Body of pancreas (tissue), 4 donors: ENCODE results near the gene CCNB2. TPM values are rescaled to one million over a fixed set of nuclear protein-coding genes. Genes with fewer than 3 reads are reported as not detected.

Experiments
- ATAC-seq: fragments of 150-250 bp; one replicate; pipeline ENCODE4 v1.9.1; 2016
- DNase-seq, 4 donors: peaks; one replicate each; pipeline ENCODE4 v3.0.0-alpha.2; 2019
- H3K27ac ChIP-seq, 4 donors: fragments of 200-600 bp; sonication (generic); 1 replicate in 3 of 4; 2 replicates in 1 of 4; pipeline versions ENCODE4 v1.5.1 to v1.6.1; 2016 to 2019; ENCODE audit warnings: mild to moderate bottlenecking in 1 of 4, mixed read lengths in 1 of 4, moderate library complexity in 1 of 4
- H3K27me3 ChIP-seq, 2 donors: fragments of 200-600 bp; sonication (generic); one replicate each; pipeline ENCODE4 v1.6.0; 2016; ENCODE audit warnings: mild to moderate bottlenecking in 1 of 2
- H3K36me3 ChIP-seq, 2 donors: fragments of 200-600 bp; sonication (generic); replicated peaks in 1 of 2; 2 replicates each; pipeline ENCODE4 v1.5.1; 2016; ENCODE audit warnings: low read depth in 2 of 2; ENCODE audit not compliant: insufficient read depth in 1 of 2
- H3K4me1 ChIP-seq: fragments of 200-600 bp; sonication (generic); one replicate; pipeline ENCODE4 v1.6.0; 2016
- H3K4me3 ChIP-seq, 2 donors: fragments of 200-600 bp; sonication (generic); 1 replicate in 1 of 2; 2 replicates in 1 of 2; pipeline ENCODE4 v1.5.1; 2016 to 2019
- H3K9me3 ChIP-seq, 3 donors: fragments of 200-600 bp; sonication (generic); 1 replicate in 2 of 3; 2 replicates in 1 of 3; pipeline ENCODE4 v1.5.1; 2016
- POLR2A ChIP-seq, 3 donors: fragments of 450-650 bp; IDR thresholded peaks; one replicate each; pipeline ENCODE4 v1.6.1; 2016; ENCODE audit warnings: antibody characterized with exemption in 3 of 3, mild to moderate bottlenecking in 2 of 3
- WGBS, 2 donors: methylation state at CpG; one replicate each; pipeline ENCODE4 v1.1.5; 2017; 5-methylcytosine and 5-hydroxymethylcytosine counted together
- intact Hi-C: fragments of 100-400 bp; cut with DNase I; formaldehyde crosslinking; loops from one replicate; pipeline ENCODE4 v1.15.1; 2023
- microRNA counts, 2 donors: library from miRNA; unstranded; fragments of <30 nt; microRNA quantifications; one replicate each; lab custom pipeline; 2017
- microRNA-seq, 2 donors: library from miRNA; unstranded; fragments of <30 nt; microRNA quantifications; one replicate each; pipeline ENCODE4, GENCODE V29; 2016; ENCODE audit warnings: borderline number of aligned reads in 2 of 2, borderline replicate concordance in 2 of 2
- small RNA-seq: library from RNA; depleted of rRNA; stranded (forward); fragments of <200 nt; gene quantifications from one replicate; pipeline ENCODE3, GENCODE V24; 2016
- total RNA-seq, 2 donors: library from RNA; depleted of rRNA; stranded (reverse); fragments of >200 nt; gene quantifications; one replicate each; pipeline ENCODE4 v1.1.0, GENCODE V29; 2016
- TF ChIP-seq, protein P1 (sequence below), 7 experiments: fragments of 450-650 bp in 4 of 7; fragments of 200-600 bp in 3 of 7; sonication (generic) in 3 of 7; IDR thresholded peaks; one replicate each; pipeline ENCODE4 v1.5.1; 2016 to 2019; ENCODE audit warnings: antibody characterized with exemption in 7 of 7

The CCNB2 gene
- total RNA-seq, 2 donors from 2014 or later = 0.26 TPM; not detected in 1

DNA sequence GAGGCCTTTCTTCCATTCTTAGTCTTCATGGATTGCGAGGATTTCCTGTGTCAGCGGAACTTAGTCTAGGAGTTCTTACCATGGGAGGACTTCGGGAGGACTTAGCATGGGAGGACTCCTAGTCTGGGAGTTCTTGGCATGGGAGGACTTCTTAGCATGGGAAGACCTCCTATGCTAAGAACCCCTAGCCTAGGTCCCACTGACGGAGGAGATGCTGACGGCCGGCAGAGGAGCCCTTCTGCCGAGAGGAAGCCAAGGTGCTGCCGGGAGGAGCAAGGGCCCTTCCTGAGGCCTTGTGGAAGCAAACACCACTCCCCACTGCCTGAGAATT, 66.1 kb downstream of the CCNB2 start:
- ATAC-seq (no peak), DNase-seq (no peak)
- intact Hi-C loops = no loop called here
- H3K27me3 ChIP-seq = no peaks in the 10 kb centered on the region
- H3K9me3 ChIP-seq = no peaks in the 10 kb centered on the region
- H3K4me1 ChIP-seq = peaks cover 24% of the 10 kb centered on the region
- 91 to 98% methylated on average over 4 to 6 of the region's 8 CpGs for WGBS, 2 donors
- peak overlapping the region in 2 of 4 donors; percentile 27 to 65 for H3K27ac ChIP-seq
- no peaks in the 10 kb centered on the region for H3K36me3 ChIP-seq
- TF ChIP-seq POLR2A (IDR thresholded peaks at IDR 0.05) = no peak
- TF ChIP-seq, protein P1, sequence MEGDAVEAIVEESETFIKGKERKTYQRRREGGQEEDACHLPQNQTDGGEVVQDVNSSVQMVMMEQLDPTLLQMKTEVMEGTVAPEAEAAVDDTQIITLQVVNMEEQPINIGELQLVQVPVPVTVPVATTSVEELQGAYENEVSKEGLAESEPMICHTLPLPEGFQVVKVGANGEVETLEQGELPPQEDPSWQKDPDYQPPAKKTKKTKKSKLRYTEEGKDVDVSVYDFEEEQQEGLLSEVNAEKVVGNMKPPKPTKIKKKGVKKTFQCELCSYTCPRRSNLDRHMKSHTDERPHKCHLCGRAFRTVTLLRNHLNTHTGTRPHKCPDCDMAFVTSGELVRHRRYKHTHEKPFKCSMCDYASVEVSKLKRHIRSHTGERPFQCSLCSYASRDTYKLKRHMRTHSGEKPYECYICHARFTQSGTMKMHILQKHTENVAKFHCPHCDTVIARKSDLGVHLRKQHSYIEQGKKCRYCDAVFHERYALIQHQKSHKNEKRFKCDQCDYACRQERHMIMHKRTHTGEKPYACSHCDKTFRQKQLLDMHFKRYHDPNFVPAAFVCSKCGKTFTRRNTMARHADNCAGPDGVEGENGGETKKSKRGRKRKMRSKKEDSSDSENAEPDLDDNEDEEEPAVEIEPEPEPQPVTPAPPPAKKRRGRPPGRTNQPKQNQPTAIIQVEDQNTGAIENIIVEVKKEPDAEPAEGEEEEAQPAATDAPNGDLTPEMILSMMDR (IDR thresholded peaks at IDR 0.05) = no peak
- no peak overlapping the region for H3K4me3 ChIP-seq

DNA sequence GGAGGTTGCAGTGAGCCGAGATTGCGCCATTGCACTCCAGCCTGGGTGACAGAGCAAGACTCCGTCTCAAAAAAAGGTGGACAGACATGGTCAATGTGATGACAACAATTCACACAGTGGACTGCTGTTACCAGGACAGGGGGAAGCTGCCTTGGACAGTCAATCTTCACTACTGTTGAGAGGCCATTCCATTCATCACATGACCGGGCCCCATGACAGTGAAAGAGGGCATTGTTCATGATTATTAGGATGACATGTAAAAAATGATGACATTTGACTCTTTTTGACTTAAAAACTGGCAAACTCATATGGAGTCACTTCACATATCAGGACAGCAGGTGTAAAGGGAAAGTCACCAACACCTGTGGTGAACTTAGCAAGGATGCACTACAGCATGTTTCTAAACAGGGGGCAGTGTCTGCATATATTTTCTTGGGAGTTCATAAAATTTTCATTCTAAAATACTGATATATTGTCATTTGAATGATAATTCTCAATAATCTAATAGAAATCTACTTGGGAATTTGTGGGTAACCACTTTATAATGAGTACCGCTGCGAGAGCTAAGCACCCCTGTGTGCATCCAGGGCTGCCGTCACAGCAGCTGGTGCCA, 67.4 kb downstream of the CCNB2 start:
- H3K36me3 ChIP-seq = no peaks in the 10 kb centered on the region
- TF ChIP-seq, protein P1 (IDR thresholded peaks at IDR 0.05) = no peak
- no peak for TF ChIP-seq POLR2A (IDR thresholded peaks at IDR 0.05)
- no peaks in the 10 kb centered on the region for H3K27me3 ChIP-seq
- intact Hi-C loops = no loop called here
- DNase-seq (no peak), ATAC-seq (no peak)
- H3K27ac ChIP-seq = no peak overlapping the region
- H3K4me1 ChIP-seq = peaks cover 13% of the 10 kb centered on the region
- no peaks in the 10 kb centered on the region for H3K9me3 ChIP-seq
- H3K4me3 ChIP-seq = no peak overlapping the region
- WGBS, 2 donors = 96 to 97% methylated on average over 7 of the region's 7 CpGs

DNA sequence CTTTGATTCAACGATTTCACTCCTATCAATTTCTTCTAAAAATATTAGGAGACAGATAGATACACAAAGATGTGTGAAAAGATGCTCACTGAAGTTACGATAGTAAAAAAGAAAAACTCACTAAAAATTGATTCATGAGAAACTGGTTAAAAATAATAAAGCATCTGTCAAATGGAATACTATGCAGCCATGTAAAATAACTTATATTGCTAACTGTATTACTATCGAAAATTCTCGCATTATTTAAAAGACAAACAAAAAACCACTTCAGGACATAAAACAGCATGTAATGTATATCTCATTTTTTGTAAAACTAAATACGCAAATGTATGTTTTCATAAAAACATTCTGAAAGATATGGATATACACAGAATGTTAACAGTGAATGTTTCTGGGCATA, 68.2 kb downstream of the CCNB2 start:
- Histone ChIP-seq H3K27me3 (no peaks in the 10 kb centered on the region), H3K27ac (no peak overlapping the region)
- no peak for ATAC-seq

DNA sequence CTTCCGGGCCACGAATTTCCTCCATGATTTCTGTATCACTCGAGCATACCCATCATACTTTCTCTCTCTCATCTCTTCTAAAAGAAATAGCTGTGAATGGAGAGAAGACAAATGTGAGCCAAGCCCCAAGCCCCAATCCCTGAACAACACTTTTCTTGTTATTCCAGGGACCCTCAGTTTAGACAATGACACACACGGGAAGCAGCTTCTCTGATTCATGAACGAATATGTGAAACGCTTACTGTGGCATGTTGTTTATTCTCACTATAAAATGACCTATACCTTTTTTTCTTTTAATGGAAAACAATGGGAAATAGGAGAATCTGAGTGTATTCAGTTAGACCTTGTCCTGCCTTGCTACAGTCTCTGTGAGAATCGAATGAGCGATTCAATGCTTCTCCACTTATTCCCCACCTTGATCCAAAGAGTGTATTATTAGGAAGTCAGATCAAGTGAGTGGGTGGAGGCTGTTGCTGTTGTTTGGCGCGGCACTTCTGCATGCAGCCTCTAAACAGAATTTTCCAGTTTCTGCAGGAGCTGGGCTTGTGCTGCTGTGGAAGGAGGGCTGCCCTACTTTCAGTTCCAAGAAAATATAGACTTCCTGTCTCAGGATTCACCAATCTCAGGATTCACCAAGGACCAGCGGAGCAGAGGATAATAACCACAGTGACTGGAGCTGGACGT, 69.3 kb downstream of the CCNB2 start:
- Histone ChIP-seq H3K27ac (peak overlapping the region in 1 of 4 donors; percentile 48), H3K4me3 (no peak overlapping the region), H3K36me3 (no peaks in the 10 kb centered on the region), H3K4me1 (peaks cover 13% of the 10 kb centered on the region), H3K9me3 (no peaks in the 10 kb centered on the region), H3K27me3 (no peaks in the 10 kb centered on the region)
- no peak for ATAC-seq
- DNase-seq = no peak
- WGBS, 2 donors = 89 to 91% methylated on average over 12 of the region's 12 CpGs
- intact Hi-C loops = no loop called here
- no peak for TF ChIP-seq POLR2A (IDR thresholded peaks at IDR 0.05)
- TF ChIP-seq, protein P1 (IDR thresholded peaks at IDR 0.05) = no peak

More for the DNA sequence above, 68.2 kb downstream of the CCNB2 start:
- H3K36me3 ChIP-seq = no peaks in the 10 kb centered on the region
- intact Hi-C loops = no loop called here
- DNase-seq = no peak
- H3K4me3 ChIP-seq = no peak overlapping the region
- 95 to 97% methylated on average over 5 of the region's 5 CpGs for WGBS, 2 donors
- TF ChIP-seq, protein P1 (IDR thresholded peaks at IDR 0.05) = no peak
- no peak for TF ChIP-seq POLR2A (IDR thresholded peaks at IDR 0.05)
- no peaks in the 10 kb centered on the region for H3K9me3 ChIP-seq
- H3K4me1 ChIP-seq = peaks cover 13% of the 10 kb centered on the region

MicroRNAs encoded within 50 kb of the gene (microRNA counts, 767-probe panel; counts per million panel counts)
- microRNA hsa-miR-2116-5p (lab: Ali Mortazavi, UCI) = 0 to 736 counts per million in 2 donors

Small RNA genes within 50 kb of the gene (microRNA-seq; reads per million reads assigned to microRNA genes)
- 0 to 1.9 reads per million in 2 donors for gene MIR2116

Small RNA genes within 50 kb of the gene (small RNA-seq; reads per million reads assigned to genes)
- gene MIR2116 = not detected

Other genes with a start within 250 kb of the CCNB2 start
- gene SLTM, start 171.5 kb upstream of the CCNB2 start, total RNA-seq = 10 to 100 TPM; 56.0 to 95.3 TPM
- gene RNF111, start 117.5 kb upstream of the CCNB2 start, total RNA-seq = 10 to 100 TPM in 1 of 2 donors, 1 to 10 TPM in 1; 6.9 to 22.8 TPM
- not detected for gene LDHAL6B, start 101.7 kb downstream of the CCNB2 start, total RNA-seq